Raji (cell line): ENCODE data around the gene FAM210A.

Experiments
- POLR2A ChIP-seq: IDR thresholded peaks from 2 replicates; pipeline ENCODE4 v1.6.1; 2011; ENCODE audit warnings: low read depth, low read length, control low read depth; ENCODE audit not compliant: insufficient read depth

FAM210A gene

DNA sequence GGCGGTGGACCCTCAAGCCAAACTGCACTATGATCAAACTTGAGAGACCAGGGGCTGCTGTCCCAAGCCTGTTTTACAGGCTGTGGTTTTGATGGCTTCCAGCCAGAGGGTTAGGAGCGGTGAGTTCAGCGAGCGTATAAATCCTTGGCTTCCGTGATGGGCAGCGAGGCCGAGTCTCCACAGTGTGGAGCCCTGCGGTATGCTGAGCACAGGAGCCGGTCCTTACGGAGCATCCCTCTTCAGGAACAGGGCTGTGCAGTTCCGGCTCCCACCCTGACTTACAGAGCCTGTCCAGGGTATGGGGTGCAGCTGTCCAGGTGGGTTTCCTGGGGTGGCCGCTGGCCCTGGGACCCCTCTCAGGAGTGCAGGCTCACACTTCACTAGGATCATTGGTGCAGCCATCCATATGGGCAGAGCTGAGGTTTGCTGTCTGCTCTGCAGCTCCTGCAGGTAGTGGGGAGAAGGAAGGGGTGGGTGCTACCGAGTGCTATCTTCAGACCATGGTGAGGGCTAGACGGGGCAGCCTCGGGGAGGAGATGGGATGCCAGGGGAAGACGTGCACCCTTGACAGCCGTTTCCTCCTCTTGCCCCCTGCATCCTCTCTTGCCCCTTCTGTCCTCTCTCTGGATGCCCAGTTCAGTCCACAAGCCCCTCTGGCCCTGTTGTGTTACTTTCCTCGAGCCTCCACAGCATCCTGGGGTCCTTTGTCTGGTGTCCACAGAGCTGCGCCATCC is 104.3 kb downstream of the FAM210A start:
- TF ChIP-seq POLR2A = no peak

DNA sequence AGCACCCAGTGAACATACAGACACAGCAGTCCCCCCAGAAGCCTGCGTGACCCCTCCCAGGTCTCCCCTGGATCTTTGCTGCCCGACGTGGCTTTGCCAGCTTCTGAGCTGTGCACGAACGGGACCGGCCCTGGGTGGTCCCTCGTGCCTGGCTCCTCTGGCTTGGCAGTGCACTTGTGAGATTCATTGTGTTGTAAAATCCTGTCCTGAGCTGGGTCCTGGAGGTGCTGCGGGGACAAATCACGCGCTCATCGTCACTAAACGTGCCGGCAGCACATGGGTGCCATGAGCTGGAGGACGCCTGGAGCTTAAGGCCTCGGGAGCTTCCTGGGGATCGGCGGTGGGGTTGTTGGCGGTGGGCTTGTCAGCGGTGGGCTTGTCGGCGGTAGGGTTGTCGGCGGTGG is 104.9 kb downstream of the FAM210A start:
- TF ChIP-seq POLR2A = no peak

DNA sequence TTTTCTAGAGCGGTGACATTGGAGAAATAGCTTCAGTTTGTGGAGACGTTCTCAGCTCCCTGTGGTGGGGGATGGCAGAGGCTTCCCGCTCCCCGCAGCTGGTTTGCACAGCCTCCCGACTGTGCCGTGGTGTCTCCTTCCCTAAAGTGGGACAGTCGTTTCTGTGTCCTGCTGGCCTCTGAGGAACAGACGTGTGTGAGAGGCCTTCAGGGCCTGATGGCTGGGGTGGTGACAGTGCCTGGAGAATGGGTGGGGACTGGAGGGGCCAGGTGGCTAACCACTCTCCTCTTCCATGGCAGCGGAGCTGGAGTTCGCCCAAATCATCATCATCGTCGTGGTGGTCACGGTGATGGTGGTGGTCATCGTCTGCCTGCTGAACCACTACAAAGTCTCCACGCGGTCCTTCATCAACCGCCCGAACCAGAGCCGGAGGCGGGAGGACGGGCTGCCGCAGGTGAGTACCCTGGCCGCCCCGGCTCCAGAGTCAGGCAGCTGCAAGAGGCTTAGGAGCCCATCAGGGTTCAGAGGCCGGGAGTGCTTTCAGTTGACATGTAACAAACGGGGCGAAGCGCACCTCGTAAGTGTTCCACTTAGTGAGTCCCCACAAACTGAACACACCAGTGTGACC is 105.4 kb downstream of the FAM210A start:
- no peak for TF ChIP-seq POLR2A

DNA sequence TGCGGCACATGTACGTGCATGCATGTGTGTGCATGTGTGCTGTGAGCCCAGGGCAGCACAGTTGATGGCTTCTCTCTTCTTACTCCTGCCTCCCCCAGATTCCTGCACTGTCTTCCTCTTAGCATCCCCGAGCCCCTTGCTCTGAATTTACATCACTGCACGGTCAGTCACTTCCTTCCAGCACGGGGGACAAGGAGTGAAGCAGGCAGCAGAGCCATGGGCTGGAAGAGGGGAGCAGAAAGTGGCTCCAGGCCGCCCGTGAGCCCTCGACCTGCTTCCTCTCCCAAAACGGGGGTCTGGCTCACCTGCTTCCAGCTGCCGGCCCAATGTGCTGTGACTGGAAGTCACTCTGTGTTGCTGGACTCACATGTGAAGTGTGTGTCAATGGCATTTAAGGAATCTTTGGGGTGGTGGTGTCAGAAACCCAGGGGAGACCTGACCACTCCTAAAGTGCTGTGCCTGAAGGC is 106.1 kb downstream of the FAM210A start:
- TF ChIP-seq POLR2A = no peak

DNA sequence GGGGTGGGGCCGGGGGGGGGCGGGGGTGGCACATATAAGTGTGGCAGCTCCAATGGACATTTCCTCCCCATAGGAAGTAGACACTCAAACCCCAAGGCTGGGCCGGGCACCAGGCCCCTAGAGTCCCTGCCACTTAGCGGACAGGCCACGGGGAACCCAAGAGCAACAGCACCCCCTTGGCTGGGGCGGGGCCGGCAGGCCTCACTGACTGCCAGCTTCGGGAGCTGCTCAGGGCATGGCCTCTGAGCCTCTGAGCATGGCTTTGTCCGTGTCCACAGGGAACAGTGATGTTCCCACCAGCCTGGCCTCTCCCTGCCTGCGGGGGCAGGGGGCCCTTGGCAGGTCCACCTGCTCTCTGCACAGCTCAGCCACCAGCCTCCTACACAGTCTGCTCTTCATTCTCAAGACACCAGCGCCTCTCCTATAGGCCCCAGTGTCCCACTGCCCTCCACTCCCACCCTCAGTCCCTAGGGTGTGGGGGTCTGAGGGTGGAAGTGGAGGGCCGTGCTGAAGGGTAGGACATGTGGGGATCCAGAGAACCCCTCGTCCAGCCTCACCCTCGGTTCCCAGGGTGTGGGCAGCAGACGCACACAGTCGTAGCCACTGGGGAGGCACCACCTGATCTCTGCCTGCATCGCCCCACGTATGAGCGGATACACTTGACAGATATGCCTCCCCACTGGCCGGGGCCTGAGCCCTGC is 106.7 kb downstream of the FAM210A start:
- TF ChIP-seq POLR2A = no peak

DNA sequence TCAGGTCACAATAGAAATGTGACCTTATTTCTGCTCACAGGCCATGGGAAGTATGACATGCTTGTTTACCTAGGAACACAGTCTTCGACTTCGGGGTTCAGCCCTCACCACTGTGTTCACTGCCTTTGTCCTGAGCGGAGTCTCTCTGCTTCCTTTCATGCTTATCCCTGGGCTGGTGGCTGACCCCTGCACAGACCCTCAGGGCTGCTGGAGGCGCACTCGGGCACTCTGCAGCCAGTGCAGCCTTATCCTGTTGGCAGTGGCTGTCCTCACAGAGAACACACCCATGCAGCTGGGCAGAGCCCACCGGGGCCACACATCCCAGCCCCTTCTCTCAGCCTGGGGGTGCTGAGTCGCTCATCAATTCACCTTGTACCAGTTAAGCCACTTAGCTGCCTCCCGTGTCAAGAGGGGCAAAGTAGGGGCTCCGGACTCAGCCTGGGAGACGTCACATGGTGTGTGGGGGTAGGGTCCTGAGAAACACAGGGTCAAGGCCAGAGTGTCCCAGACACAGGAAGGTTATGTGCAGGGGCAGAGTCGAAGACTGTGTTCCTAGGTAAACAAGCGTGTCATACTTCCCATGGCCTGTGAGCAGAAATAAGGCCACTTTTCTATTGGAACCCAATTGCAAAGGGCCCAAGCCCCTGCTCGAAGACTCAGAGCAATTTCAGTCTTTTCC is 107.5 kb downstream of the FAM210A start:
- no peak for TF ChIP-seq POLR2A

DNA sequence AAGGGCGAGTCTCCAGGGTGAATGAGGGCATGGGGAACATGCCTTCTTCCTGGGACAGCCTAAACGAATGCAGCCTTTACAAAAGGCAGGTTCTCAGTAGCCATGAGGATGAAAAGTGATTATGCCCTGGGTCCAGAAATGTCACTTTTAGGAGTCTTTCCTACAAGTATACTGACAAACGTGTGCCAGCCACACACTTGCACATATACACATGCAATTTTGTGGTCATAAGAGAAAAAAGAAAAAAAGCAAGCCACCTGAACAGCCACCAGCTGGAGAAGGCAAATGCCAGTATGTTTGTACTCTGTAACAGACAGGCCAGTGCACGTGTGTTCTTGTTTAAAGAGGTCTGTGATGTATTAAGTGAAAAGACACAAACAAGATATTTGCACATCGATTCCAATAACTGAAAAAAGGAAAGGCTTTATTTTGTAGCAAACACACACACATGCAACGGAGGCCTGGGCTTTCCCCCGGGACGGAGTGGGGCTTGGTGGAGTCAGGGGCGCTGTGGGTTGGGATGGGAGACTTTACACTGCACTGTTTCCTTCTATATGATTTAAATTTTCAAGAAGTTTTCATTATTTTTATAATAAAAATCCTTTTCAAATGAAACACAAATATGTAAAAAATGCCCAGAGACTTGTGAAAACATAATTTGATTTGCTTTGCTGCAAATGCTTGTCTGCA is 108.4 kb downstream of the FAM210A start:
- TF ChIP-seq POLR2A = no peak

DNA sequence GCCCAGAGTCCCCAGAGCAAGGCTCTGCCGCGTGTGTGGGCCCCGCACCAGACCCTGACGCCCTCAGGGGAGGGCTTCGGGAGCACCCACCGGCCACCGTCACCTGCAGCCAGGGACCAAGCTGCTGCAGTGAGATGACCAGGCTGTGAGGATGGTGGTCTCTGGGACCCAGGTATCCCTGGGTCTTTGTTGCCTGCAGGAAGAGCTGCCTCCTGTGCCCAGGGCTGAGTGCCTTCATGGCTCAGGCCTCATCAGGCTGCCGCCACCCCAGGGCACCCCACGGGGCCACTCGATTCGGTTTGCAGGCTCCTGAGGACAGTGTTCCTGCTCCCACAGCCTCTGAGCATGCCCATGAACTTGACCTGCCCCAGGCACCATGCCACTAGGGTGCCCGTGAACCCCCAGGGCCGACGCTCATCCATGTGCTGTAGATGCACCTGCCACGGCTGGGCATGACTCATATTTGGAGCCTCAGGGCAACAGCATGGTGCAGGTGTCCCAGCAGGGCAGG is 109.8 kb downstream of the FAM210A start:
- TF ChIP-seq POLR2A = no peak

DNA sequence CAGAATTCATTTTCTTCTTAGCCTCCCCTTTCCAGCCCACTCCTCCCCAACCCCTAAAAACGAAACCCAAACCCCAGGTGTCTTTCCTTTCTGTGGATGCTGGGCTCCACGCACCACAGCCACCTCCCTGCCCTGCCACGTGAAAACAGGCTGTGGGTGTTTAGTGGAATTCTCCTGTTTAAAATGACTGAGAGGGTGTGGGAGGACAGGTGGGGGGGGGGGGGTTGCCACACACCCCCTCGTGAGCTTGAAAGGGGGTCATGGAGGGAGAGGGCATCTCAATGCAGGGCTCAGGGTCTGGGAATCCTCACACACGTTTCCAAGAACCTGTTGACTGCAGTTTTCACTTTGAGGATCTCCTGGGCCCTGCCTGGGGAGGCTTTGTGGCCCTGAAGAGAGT is 110.3 kb downstream of the FAM210A start:
- no peak for TF ChIP-seq POLR2A

DNA sequence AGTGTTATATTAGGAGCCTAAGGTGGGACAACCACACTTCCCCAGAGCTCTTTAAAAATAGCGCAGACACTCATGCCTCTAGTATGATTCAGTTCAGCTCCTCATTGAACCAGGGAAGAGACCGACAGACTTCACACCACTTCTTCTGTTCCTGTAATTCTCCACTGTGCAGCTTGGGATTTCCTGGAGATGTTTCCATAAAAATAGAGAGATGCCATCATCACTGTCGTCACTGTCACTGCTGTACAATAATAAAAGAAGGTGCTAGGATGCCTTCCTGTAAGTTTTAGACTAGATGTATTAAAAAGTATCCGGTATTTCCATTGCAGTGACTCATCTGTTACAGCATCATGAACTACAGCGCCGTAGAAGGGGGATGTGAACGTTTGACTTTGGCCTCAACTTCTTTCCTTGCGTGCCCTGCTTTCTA is 110.9 kb downstream of the FAM210A start:
- no peak for TF ChIP-seq POLR2A

DNA sequence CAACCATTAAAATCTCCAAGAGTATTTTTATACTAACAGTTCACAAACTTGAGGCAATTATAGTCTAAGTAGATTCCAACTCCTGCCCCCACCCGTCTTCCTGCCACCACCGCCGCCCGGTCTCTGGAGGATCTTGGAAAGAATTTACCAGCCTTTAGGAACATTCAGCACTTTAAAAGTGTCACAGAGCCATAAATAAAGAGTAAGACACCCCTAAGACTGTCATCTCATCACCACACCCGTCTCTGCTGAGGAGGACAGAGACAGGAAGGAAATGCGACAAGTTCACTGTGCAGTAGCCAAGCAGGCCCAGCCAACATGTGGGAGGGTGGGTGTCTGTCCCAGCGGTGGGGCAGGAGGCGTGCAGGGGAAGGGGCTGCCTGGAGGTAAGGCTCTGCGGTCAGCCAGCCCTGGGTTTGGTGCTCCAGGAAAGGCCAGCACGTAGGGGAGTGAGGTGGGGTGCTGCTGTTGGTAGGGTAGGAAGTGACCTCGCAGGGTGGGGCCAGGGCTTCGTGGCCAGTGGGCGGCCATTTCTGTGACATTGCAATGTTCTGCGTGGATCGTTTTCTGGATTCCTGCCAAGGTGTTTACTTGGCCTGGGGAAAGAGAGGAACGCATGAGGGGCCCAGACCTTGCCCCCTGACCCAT is 111.6 kb downstream of the FAM210A start:
- TF ChIP-seq POLR2A = no peak

DNA sequence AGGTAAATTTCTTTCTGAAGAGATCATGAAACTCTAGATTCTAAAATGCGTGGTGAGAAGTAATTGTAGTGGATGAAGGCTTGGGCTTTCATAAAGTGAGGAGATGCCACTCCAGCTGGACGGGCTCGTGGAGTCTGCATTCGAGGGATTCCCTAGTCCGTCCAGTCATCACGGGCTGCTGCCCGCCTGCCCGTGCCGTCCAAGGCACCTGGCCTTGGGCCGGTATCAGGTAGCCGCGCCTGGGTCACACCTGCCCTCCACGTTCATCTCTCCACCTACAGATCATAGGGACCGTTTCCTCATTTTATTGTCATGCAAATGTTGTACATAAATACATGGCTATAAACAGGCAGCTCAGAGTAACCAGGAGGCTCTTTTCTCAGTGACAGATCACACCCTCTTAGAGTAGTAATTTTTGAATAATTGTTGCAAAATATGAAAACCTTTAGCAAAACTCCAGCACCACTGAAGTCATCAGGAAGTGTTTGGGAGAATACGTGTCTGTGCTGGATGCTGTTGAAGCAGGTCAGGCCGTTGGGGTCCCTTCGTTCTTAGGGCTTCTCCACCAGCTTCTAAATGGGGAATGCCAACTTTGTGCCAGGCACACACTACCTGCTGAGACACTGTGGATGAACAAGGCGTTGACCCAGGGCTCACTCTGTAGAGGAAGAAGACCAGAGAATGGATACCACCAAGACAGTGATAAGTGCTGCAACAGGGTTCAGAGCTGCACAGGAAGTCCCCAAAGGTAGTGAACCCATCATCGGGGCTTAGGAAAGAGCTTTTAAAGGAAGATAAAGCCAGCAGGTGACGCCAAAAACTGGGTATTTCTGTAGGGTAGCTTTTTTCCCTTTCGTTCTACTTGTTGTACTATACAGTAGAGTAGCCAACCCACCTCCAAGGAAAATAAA is 112.5 kb downstream of the FAM210A start:
- no peak for TF ChIP-seq POLR2A
